HCEC 1CT (cell line): ENCODE results near the gene HECTD1.
"Not testable (repeated sequence)": the region's sequence is repeated elsewhere in the genome, so short reads cannot be mapped to it uniquely, and the experiment has no call there.

Source experiments
- DNase-seq: peaks from one replicate; pipeline ENCODE4 v3.0.0-alpha.2; 2017

HECTD1 gene

DNA sequence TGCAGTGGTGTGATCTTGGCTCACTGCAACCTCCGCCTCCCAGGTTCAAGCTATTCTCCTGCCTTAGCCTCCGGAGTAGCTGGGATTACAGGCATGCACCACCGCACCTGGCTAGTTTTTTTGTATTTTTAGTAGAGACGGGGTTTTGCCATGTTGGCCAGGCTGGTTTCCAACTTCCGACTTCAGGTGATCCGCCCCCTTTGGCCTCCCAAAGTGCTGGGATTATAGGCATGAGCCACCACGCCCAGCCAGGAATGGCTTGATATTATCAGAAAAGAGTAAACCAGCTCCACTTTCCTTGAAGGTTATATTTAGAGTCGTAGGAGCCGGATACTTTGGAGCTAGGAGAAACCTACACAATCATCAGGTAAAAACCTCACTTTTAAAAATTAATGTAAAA lies 121.1 kb downstream of the HECTD1 start:
- not testable (repeated sequence) for DNase-seq

DNA sequence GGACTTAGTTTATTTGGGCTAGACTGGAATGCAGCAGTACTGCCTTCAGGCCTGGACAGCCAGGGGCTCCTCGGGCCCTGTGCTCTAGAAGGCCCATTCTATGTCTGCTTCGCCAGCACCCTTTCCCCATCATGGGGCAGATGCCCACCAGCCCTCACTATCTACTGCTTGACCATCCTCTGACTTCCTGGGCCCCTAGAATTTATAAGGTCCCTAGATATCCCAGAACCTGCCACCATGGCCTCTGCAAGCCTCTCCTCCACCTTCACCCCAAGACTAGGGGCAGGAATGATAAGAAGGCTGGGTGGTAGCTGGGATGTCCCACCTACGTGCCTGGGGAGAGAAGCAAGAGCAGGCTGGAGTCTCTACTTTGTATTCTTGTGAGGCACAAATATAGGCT lies 122.6 kb downstream of the HECTD1 start:
- no peak for DNase-seq

DNA sequence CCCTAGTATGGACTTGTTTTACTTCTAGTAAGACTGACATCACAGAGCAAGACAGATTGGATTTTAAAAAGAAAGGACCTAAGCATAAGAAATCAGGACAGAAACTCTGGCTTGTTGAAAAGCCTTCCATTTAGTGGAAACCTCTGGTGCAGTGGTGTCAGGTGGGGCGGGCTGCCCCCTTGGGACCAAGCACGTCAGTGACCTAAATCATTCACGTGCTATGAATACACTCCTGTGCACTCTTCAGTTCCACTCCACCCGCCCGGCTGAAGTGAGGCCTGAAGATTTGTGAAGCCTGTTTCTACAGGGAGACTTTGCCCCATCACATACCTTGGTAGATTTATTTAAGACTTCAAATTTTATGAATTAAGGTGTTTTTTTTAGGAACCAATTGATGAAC lies 123.2 kb downstream of the HECTD1 start:
- no peak for DNase-seq

DNA sequence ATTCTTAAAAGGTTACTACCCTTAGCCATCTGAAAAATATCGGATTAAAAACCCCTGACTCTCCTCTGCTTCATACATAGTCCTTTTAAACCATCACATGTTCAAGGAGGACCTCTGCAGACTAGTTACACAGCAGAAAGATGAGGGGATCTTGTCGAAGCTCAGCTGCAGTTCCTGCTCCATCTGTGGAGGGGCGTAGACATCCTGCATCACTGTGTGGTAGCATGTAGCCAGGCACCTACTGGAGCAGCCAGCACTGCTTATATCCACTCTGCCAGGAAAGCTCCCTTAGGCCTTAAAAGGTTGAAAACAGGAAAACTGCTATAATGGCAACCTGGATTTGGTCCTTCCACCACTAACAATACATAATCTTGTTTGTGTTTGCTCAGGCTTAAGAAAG lies 123.8 kb downstream of the HECTD1 start:
- no peak for DNase-seq

DNA sequence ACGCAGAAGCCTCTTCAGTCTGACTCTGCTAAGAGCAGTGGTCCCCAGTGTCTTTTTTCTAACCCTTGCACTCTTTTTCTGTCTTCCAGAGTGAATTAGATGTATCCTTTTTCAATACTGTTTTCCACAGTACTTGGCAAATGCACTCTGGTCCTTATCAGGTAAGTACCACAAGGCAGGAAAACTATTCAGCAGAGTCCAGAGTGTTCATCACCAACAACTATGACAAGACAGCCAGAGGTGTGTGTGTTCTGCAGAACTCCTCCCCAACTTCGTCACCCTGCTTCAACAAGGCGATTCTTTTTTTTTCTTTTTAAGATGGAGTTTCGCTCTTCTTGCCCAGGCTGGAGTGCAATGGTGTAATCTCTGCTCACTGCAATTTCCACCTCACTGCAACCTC lies 127.1 kb downstream of the HECTD1 start:
- DNase-seq: no peak

DNA sequence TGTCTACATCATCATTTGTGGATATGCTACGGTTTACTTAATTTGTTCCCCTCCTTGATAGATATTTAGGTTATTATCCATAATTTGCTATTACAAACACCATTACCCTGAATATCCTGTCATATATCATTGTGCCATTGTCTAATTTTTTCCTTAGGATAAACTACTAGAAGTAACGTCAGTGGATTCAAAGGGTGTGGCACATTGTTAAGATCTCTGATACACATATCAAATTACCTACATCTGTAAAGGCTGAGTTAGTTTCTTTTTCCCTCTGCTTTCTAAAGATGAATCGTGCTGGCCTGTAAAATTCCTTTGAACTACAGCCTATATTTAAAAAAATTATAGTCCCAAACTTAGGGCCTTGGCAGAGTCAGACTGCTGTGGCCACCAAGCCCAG lies 127.5 kb downstream of the HECTD1 start:
- peak; percentile 39 for DNase-seq

DNA sequence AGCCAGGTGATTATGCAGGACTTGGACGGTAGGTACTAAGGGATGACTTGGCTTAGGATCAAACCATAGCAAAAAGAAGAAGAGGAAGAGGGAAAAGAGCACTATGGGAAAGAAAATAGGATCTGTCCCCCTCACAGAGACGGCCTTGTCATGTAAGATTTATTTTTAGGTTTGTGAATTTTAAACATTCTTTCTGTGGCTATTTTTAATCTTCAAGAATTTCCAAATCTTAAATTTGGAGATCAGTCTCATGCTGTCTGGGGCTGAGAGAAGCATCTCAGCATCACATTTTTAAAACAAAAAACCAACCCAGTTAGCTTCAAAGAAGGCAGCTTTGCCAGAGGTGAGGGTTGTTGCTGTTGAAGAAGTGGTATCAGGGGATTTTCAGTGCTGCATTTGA lies 128.8 kb downstream of the HECTD1 start:
- DNase-seq: no peak

DNA sequence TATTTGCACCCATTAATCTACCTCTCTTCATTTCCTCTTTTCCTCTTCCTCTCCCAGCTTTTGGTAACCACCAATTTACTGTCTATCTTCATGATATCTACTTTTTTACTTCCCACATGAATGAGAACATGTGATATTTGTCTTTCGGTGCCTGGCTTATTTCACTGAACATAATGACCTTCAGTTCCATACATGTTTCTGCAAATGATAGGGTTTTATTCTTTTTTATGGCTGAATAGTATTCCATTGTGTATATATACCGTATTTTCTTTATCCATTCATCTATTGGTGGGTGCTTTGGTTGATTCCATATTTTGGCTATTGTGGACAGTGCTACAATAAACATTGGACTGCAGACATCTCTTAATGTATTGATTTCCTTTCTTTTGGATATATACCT lies 132.4 kb downstream of the HECTD1 start:
- DNase-seq: no peak

DNA sequence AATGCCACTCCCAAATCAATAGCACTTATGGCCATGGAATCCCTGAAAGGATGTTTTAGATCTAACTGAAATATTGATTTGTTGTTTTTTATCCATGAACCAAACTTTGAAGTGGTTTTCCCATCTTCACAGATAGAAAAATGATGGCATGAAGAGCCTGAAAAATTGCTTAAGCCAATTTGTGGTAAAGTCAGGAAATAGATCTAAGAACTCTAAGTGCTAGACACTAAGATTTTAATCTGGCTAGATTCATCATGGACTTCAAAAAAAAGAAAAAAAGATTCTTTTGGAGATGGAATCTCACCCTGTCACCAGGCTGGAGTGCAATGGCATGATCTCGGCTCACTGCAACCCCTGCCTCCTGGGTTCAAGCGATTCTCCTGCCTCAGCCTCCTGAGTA lies 136.4 kb downstream of the HECTD1 start:
- DNase-seq: no peak

DNA sequence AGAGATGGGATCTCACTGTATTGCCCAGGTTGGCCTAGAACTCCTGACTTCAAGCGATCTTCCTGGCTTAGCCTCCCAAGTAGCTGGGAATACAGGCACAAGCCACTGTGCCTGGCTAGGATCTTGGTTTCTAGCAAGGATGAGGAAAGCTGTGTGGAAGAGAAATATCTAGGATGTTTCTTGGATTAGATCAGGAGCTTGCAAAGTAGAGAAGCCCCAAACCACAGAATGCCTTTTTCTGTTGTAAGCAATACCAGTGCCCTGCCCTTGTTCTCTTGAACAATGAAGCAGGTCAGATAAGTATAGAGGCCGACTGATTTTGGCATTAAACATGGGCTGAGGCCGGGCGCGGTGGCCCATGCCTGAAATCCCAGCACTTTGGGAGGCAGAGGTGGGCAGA lies 137.2 kb downstream of the HECTD1 start:
- peak; percentile 81 for DNase-seq

DNA sequence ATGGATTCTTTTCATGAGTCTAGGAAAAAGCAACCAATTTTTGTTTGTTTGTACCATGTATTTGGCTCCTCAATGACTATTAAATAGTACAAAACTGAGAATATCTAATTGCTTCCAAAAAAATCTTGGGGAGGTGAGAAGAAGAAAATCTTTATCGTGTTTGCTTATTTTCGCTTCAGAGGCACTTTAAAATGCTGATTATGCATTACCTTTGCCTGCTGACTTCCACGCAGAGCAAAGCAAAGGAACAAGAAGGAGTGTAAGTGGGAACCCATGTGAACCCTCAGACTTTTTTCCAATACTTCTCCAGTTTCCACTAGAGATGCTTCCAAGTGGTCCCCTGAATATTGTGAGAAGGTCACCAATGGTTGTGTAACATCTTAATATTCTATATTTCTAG lies 138.2 kb downstream of the HECTD1 start:
- no peak for DNase-seq

DNA sequence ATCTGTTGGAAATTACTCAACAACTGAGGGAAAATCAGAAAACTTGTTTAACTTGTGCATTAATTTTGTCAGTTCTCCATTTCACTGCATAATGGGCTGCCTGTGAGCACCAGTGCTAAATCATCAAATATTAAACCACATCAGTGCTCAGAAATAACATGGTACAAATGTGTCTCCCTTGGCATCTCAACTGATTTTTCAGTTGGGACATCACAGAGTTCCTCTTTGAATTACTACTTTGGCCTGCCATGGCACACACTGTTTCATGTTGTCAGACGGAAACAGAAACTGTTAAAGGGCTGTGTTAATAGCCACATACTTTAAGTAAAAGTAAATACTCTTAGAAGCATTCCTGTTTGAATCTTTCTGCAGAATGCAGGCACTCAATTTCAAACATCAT lies 139.4 kb downstream of the HECTD1 start:
- no peak for DNase-seq

DNA sequence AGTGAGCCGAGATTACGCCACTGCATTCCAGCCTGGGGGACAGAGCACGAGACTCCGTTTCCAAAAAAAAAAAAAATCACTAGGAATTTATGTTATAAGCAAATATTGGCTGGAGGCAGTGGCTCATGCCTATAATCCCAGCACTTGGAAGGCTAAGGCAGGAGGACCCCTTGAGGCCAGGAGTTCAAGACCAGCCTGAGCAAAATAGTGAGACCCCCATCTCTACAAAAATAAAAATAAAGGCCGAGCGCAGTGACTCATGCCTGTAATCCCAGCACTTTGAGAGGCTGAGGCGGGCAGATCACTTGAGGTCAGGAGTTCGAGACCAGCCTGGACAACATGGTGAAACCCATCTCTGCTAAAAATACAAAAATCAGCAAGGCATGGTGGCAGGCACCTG lies 144.7 kb downstream of the HECTD1 start:
- not testable (repeated sequence) for DNase-seq

DNA sequence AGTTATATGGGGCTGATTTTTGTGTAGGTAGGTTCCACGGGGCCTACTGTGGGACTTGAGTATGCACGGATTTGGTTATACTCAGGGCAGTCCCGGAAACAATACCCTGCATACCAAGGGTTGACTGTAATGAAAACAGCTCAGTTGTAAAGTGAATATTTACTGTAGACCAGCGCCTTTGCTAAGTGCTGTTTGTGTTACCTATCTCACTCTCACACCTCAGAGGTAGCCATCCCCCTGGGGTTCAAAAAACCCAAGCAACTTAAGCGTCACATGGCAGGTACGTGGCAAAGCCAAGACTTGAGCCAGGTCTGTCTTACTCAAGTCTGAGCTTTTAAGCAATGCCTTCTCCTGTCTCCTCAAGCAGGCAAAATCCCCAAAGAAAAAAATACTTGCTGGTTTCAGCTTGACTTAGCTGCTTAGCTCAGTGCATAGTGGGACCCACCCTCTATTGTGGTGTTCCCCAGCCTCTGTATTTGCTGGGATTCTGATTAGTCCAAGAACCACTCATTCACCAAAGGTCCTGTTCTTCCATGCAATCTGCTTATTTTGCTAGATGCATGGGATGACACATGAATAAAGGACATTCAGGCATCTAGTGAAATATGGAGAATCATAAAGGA lies 147.2 kb downstream of the HECTD1 start:
- no peak for DNase-seq

DNA sequence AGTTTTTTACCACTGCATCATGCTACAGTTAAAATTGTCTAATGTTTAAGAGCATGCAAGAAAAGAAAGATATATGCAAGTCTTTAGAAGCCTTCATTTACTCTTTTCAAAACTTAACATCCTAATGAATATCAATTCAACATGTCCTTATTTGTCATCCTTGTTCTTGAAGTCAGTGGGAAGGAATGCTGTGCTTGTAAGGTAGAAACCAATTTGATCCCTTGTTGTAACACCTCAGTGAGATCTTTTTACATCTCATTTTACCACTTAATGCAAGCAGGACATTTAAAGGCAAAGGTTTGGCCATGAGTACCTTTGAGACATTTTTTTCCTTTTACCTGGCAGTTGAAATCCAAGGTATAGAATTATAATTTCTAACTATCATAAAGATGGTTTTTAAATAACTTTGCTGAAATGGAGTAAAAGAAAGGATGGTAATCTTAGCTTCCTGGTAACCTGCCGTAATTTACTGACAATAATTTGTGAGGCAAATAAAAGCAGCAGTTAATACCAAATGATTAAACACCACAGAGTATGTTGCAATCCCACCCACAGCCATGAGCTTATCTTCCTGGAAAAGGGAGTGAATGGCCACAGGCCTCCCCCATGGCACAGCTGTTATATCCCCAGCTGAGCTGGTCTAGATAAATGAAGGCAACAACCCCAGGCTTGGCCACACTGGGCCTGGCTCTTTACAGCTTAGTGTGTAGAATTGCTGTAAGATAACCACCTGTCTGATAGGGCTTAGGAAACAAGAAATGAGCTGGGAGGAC lies 148.3 kb downstream of the HECTD1 start:
- peak; percentile 80 for DNase-seq

DNA sequence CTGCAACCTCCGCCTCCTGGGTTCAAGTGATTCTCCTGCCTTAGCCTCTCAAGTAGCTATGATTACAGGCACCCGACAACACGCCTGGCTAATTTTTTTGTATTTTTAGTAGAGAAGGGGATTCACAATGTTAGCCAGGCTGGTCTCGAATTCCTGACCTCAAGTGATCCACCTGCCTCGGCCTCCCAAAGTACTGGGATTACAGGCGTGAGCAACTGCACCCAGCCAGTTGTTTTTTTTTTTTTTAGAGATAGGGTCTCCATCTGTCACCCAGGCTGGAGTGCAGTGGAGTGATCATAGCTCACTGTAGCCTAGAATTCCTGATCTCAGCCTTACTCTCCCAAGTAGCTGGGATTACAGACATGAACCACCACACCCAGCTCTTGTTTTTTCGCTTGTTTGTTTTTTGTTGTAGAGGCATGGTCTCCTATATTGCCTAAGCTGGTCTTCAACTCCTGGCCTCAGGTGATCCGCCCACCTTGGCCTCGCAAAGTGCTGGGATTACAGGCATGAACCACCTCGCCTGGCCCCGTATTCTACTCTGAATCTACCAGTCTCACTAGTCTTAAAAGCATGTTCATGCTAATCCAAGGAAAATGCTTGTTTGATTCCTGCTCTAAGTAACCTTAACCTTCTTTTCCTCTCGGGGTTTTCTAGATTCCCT lies 149.8 kb downstream of the HECTD1 start:
- DNase-seq: no peak

DNA sequence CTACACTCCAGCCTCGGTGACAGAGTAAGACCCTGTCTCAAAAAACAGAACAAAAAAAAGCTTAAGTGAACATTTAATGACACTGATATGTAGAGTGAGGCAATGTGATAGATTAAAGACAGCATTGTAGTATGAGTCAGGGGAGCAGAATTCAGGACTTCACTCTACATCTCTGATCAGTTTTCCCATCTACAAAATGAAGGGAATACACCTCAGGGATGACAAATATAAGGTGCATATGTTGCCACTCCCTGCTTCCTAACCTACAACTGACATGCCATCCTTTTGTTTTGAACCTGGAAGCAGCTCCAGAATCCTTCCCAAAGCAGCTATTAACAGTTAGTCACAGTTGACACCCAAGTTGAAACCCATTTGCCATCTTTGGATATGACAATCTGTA lies 150.6 kb downstream of the HECTD1 start:
- DNase-seq: no peak

DNA sequence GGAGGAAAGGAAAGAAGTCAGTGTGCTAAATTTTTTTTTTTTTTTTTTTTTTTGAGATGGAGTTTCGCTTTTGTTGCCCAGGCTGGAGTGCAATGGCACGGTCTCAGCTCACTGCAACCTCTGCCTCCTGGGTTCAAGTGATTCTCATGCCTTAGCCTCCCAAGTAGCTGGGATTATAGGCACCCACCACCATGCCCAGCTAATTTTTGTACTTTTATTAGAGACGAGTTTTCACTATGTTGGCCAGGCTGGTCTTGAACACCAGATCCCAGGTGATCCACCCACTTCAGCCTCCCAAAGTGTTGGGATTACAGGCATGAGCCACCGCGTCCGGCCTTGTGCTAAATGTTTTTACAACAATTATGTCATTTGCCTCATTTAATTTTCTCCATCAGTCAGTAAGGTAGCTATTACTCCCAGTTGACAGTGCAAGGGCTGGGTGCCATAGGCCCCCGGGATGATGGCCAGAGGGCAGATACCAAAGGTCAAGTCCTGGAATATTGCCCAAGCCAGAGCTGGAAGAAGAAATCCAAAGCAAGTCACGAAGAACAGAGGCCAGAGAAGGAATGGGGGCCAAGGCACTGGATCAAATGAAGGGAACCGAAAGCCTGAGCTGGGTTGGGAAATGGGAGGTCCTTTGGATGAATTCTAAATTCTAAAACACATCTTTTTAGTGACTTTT lies 154.5 kb downstream of the HECTD1 start:
- not testable (repeated sequence) for DNase-seq

DNA sequence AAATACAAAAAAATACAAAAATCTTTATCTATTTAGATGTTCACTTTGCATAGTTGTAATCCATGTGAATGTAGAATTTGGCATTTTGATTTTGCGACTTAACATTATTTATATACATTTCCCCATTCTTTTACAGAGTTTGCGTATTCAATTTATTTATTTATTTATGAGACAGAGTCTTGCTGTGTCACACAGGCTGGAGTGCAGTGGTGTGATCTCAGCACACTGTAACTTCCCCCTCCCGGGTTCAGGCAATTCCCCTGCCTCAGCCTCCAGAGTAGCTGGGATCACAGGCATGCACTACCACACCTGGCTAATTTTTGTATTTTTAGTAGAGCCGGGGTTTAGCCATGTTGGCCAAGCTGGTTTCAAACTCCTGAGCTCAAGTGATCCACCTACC lies 156.1 kb downstream of the HECTD1 start:
- DNase-seq: peak; percentile 34

DNA sequence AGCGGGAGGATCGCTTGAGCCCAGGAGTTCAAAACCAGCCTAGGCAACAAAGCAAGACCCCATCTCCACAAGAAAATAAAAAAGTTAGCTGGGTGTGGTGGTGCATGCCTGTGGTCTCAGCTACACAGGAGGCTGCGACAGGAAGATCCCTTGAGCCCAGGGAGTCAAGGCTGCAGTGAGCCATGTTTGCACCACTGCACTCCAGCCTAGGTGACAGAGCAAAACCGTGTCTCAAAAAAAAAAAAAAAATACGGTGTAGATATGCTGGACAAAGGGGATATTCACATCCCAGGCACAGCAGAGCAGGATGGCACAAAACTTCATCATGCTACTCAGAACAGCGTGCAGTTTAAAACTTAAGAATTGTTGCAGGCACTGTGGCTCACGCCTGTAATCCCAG lies 156.6 kb downstream of the HECTD1 start:
- DNase-seq: no peak
